Dedifferentiated amniotic fluid mesenchymal stem cell (primary cell): ENCODE results near the gene TMPRSS15.

Experiments used
- DNase-seq: peaks from one replicate; pipeline ENCODE4 v3.0.0-alpha.2; 2016; ENCODE audit errors: extremely low spot score

Gene TMPRSS15

DNA sequence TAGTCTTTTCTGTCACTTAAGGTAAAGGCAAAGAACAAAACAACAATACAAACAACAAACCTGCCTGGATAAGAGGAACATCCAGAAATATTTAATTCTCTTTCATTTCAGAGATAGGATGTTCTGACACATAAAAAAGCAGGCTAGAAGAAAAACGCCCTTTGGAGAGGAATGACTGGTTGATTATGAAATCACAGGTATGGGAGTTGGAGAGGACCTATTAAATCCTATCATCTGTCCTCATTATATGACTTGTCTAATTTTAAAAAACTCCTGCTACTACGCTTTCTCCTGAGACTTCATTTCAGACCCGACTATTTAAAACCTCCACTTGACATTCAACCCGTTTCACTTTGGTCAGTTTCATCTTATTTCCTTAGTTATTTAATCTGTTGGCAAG, 54.1 kb downstream of the TMPRSS15 start:
- DNase-seq, result no peak

DNA sequence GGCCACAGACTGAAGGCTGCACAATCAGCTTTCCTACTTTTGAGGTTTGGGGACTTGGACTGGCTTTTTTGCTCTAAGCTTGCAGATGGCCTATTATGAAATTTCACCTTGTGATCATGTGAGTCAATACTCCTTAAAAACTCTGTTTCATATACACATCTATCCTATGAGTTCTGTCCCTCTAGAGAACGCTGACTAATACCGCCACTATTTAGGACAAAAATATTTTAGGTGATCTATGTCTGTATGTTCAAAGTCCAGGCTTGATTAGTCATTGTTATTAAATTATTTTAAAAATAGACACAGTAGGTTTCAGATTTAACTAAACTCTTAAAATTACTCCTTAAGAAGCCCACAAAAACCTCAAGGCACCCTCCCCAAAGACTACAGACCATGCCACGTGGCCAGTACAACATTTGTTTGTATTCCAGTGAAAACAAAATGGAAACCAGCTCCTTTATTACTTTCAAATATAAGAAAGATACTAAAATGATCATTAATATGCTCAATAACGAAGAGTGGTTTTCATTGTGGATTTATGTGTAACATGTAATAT, 63.1 kb downstream of the TMPRSS15 start:
- DNase-seq, result no peak

DNA sequence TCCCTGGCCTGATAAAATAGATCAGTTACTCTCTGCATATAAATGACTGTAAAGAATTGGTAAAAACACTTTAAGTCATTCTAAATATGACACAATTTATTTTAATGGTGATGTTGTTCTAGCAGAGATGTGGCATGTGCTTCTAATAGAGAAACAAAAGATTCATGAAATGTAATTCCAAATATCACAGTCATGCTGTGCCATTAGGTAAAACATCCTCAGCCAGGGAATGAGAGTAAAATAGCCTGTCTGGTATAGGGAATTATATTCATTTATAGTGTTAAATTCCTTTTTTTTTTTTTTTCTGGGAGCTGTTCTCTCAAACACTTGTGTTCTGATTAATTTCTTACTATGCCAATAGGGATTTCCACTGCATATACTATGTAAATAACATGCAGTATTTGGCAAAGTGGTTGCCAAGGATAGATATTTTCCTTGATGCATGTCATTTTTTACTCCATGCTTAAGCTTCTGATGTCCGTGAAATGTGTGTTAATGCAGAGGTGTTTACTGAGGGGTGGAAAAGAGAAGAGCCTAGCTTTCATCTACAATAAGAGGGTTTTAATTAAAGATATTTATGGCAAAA, 67.8 kb downstream of the TMPRSS15 start:
- DNase-seq, result no peak

DNA sequence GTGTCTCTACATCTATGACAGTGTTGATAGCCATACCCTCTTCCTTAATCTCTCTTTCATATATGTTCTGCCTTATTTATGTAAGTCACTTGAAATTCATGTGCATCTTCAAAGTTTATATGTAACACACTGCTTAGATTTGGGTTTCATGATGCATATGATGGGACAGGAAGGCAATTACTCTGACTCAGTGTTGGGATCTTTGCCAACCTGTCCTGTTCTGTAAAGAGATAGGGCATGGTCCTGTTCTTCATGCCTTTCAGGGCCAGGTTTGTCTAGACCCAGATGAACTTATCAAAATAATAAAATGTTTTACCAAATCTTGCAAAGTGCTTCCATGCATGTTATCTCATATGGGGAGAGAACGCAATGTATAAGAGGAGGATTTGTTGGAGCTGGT, 69.5 kb downstream of the TMPRSS15 start:
- DNase-seq, result no peak

DNA sequence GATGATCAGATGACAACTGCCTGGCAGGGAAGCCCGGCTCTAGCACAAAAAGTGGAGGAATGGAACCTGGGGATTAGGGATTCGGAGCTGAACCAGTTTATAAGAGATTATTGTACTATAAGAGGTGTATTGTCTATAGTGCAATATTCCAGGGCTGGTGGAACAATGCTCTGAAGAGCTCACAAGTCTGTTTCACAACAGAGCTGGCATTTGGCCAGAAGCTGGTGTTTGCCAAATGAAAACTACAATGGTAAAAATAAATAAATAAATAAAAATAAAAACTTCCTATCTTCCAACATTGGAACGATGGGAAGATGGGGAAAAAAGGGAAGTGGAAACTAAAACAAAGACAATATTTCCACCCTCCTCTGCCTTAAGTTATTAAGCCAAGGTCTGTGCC, 85.4 kb downstream of the TMPRSS15 start:
- no peak for DNase-seq

DNA sequence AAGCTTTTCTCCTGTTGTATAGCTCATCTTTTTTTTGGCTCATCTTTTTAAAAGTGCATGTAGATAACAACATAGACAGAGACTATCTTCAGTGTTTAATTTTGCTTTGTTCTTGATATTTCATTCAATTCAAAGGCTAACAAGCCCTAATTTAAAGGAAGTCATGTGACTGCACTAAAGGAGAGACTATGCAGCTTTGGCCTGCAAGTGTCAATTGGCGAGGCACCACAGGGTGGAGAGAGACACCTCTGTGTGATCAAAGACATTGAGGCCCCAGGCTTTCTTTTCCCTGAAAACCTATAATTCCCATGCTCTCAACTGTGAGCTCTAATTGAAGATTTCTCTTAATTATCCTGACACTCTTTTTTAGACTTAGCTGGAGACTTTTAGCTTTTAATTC, 105.4 kb downstream of the TMPRSS15 start:
- DNase-seq, result no peak

DNA sequence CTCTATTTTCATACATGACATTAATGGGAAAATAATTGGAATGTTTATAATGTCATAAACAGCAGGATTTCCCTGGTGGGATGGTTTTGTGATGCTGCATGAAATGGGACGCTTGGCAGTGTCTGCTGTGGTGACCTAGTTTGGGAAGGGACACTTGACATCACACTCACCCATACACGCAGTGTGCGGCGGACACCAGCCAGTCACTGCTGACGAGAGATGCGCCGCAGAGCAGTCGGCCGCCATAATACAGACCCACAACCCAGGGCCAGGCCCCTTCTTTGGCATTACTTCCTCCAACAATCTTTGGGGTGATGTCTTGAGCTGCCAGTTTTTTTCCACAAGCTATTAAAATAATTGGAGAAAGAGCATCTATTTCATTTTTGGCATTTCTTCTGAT, 109.5 kb downstream of the TMPRSS15 start:
- no peak for DNase-seq

DNA sequence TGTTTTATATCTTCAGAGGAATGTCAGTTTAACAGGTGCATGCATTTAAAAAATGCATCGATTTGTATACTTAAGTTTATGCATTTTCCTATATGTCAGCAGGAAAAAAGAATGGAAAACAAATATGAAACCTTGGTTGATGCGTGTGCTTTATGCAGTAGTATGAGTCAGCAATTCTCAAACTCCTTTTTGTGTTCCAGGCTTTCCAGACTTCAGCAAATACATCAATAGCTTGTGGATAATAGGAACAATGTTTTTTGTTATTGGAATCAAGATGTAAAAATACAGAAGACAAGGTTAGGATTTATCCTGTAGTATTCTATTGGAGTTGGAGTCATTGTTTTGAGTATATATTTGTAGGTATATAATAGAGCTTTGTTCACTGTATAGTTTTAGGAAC, 113.7 kb downstream of the TMPRSS15 start:
- no peak for DNase-seq

DNA sequence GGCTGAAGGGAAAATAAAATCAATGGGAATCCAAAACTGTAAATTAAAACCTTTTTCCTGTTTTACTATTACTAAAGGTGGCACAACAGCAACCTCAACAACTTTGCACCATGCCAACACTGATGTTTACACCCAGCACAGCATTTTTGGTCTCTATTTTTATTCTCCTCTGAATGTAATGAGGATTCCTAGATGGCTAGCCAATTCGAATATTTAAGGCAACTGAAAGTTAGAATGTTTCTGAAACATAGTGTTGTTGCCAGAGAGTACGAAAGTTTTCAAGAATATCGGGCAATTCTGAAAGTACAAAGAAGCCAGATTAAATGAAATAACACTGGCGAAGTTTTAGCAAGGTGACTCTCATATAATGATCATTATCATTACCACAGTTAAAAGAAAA, 118.2 kb downstream of the TMPRSS15 start:
- DNase-seq, result no peak

DNA sequence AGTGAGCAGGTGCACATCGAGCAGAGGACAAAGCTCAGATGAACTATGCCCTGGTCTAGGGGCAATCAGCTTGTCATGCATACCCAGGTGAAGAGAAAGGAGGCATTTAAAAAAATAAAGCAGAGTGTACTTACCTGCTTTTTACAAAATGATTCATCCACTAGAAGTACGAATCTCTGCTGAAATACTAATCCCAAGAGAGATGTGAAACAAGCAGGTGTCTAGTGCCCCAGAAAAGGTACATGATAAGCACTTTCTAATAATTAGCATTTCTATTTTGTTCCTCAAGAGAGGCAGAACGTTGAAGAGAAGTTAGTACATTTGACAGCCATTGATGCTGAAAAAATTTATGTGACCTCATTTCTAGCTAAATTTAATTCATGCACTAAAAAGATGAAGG, 127.8 kb downstream of the TMPRSS15 start:
- DNase-seq, result no peak

DNA sequence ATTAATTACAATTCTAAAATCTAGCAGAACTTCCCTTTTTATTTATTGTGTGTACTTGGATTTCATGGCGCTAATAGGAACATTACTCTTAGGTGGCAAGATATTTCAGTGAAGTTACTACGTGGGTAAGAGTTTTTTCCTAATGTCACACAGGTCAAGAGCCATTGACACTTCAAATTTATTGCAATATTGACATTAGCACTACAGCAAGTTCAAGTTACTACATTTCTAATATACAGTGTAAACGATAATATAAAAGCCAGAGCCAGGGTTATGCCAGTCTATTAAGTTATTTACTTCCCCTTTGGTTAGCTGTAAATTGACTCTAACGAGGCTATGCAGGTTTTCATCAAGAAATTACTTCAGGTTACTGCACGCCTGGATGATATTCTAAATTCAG, 129.2 kb downstream of the TMPRSS15 start:
- no peak for DNase-seq

DNA sequence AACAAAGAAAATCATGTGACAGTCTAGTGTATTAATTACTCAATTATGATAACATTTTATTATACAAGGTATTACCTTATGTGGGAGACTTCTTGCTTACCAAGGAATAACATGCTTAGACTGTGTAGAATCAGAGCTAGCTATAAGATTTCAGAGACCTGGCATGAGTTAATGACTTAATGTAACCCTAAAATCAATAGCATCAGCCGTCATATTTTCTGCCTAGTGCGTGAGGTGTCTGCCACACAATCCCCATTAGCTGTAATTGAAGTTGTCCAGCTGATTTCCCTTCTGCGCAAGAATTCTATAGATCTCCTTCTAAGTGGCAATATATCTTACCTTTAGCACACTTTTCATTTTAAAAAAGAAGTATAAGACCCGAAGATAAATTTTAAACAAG, 130.2 kb downstream of the TMPRSS15 start:
- no peak for DNase-seq

DNA sequence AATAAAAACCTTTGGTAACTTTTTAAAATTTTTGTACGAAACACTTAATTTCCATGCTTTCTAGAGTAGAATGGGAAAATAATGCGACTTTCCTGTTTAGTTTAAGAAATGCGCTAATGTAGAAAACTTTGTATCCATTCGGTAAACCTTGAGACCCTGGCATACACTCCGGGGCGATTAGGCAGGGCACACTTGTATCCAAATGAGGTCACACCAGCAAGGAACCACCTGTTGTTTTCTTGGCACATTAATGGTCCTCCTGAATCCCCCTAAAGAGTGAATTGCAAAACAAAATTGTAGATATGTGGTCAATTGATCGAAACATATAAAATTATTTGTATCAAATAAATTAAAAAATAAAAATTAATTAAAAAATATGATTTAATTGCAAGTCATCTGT, 133.7 kb downstream of the TMPRSS15 start:
- no peak for DNase-seq

DNA sequence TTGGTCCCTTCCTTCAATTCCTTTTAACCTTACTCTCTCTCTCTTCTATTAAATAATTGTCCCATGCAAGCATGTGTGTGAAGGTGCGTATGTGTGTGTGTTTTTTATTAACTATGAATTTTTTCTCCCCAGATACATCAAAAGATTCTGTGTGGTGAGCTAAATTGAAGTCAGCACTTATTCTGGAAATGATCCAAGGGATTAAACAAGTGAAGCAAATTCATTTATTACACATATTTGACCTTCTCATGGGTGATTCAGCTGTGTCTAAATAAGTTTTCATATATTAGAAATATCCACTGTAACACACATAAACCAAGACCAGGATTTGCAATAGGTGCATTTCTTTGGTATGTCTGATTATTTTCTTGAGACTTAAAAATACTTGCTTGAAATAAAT, 134.7 kb downstream of the TMPRSS15 start:
- no peak for DNase-seq

DNA sequence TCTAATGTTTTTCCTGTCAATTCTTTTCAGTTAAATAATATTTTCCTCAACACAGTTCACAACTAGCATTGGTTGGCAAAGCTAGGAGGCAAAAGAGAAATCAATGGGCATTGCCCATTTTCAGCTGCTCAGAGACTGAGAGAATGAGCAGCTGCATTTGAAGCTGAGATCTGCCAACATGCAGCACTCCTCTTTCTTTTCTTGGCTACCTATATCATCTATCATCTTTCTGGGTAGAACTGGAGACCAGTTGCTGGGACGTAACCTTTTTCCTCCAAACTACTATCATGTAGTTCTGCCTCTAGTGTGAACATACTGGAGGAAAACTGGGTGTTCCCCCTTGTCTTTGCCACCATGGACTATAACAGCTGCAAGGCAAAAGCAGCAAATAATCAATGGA, 136.1 kb downstream of the TMPRSS15 start:
- DNase-seq, result no peak

DNA sequence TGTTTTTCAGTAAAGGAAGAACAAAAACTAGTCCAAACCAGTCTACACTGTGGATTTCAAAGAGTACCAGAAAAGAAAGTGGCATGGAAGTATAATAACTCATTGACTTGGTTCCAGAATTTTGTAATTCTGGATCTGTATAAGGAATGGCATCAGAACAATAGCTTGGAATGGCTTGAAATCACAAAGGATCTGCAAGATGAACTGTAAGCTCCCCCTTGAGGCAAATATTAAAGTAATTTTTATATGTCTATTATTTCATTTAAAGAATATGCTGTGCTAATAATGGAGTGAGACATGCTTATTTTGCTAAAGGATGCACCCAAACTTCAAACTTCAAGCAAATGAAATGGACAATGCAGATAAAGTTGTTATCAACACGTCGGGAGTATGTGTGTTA, 137.6 kb downstream of the TMPRSS15 start:
- DNase-seq, result no peak

DNA sequence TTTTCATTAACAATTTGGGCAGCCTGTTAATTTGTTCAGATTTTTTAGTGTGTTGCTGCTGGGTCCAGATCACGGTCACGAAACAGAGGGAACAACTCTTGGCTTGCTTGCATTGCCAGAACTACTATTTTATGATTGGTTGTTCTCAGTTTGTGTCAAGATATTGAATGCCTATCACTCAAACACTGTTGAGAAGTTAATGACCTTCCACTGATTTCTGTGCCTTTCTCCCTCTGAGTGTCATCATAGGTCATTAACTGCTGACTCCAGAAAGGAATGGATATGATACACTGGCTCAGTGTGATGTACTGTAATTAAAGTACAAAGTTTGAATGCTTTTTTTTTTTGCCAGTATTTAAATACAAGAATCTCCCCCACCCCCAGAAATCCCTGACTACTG, 149.8 kb downstream of the TMPRSS15 start:
- DNase-seq, result no peak

DNA sequence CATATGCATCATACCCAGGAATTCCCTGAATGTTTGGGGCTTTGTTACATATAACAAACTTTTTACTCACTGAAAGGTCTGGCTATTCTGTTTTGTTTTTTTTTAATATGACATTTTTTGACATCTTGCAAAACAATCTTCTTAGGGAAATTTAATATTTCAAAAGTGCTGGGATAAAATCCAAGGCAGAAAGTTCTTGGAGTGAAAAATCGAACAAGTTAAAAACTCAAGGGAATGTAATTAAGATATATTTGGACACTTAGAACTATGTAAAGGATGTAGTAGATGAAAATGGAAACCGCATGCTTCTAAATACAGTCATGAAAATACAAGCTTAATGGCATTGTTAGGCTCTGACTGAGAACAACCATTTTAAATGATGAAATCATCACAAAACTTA, 150.4 kb downstream of the TMPRSS15 start:
- DNase-seq, result no peak

DNA sequence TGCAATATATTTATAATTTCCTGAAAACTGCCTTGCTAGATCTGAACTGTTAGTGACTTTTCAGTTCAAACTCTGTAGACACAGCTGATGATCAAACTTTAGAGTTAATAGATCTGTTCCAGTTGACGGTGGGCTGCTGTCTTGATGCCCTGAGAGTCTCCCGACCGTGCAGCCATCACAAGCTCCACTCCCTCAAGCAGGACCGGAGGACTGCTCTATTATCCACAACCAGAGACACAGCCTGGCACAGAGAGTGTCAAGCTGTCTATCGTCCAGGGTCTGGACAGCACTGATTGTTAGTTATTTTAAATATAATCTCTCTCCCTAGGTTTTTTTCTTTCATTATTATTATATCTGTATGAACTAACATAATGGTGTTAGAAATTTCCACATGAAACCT, 150.9 kb downstream of the TMPRSS15 start:
- no peak for DNase-seq

DNA sequence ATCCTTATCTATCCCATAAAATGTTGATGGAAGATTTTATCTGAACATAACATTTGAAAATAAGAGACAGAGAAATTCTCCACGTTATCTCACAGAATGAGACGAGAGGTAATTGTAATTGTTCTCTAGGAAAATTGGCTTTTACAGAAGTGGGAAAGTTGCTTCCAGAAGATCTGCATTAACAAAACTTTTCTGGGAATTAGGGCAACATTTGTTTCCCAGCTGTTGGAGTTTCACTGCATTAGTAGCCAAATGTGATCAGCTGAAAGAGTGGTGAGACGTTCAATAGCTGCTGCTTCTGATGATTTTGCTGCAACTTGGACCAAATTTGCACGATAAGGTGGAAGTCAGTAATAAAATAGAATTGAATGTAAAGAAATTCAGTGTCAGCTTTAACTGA, 151.3 kb downstream of the TMPRSS15 start:
- no peak for DNase-seq

DNA sequence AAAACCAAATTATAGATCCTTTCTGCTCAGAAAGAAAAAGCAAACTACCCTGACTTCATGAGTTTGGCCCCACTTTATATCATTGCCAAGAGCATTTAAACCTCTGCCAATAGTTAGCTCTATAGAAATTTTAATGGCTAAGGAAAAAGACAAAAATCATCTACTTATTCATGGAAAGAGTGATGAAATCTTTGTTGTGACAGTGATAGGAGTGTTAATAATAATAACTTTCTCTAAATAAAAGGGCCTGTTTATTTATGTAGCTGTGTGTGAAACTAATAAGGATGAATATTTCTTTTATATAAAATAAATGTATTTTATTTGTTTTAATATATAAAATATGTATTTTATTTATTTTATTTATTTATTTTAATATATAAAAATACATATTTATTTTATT, 152.5 kb downstream of the TMPRSS15 start:
- DNase-seq, result no peak

DNA sequence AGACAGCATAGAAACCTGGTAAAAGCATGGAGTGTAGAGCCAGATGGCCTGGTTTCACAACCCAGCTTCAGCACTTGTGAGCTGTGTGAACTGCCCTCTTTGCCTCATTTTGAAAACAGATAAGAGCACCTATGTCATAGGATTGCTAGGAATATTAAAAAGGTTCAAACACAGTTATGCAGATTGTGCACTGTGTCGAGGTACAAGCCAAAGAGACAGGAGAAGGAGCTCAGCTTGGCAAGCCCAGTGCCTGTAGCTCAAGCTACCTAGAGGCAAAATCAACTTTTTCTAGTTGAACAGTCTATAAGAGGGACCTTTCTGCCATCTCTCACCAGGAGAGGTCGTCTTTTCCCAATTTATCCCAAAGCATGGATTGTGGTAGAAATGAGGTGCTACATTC, 153.9 kb downstream of the TMPRSS15 start:
- DNase-seq, result no peak

DNA sequence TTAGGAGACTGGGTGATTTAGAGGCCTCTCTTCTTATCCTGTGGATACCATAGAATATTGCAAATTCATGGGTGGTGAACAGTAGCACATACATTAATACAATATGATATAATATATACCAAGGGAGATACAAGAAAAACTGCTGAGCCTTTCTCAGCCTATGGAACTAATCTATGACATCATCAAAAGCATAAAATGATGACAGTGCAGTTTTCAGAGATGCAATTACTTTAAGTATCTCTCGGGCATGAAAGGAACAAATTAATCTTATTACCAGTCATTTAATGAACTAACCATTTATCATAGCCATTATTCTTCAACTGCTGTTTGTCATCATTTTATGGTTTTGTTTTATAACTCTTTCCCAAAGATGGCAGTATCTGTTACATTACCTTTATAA, 155.4 kb downstream of the TMPRSS15 start:
- DNase-seq, result no peak

DNA sequence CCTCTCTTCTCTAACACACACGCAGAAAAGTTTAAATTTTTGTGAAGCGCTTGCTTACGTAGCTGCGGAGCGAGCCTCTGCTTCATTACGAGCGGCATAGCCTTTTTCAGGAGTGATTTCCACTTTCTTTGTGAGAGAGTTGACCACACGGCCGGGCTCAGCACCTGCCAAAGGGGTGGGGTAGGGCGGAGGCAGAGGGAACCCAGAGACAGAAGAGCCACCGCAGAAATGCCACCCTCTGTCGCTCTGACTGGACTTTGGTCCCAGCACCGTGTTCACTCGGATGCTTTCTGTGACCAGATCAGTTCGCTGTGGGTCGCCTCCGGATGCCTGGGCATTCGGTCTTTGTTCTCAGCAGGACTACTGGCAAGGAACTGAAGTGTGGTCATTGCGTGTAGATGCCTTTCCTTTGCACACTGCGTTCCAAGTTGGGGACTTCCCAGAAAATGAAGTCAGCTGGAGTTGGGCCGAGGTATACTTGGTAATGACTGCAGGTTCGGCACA, 158.1 kb downstream of the TMPRSS15 start:
- no peak for DNase-seq
